Neural progenitor cell (in vitro differentiated cells): ENCODE results near the gene COTL1. TPM values are rescaled to one million over a fixed set of nuclear protein-coding genes. Genes with fewer than 3 reads are reported as not detected.

Experiments
- DNase-seq: peaks from one replicate; pipeline ENCODE4 v3.0.0-alpha.2; 2016; ENCODE audit warnings: low spot score
- H2AFZ ChIP-seq: fragments of 200-600 bp; sonication (generic); replicated peaks from 2 replicates; pipeline ENCODE4 v1.6.1; 2016; ENCODE audit warnings: antibody characterized with exemption
- H3F3A ChIP-seq: fragments of 200-600 bp; sonication (generic); 2 replicates; pipeline ENCODE4 v1.6.1; 2016; ENCODE audit warnings: antibody characterized with exemption, low read depth
- H3K27ac ChIP-seq: fragments of 200-600 bp; sonication (generic); 2 replicates; pipeline ENCODE4 v1.5.1; 2016; ENCODE audit warnings: mild to moderate bottlenecking
- H3K27me3 ChIP-seq: fragments of 200-600 bp; sonication (generic); 2 replicates; pipeline ENCODE4 v1.6.1; 2016; ENCODE audit warnings: mild to moderate bottlenecking, moderate library complexity
- H3K36me3 ChIP-seq: fragments of 200-600 bp; sonication (generic); 2 replicates; pipeline ENCODE4 v1.5.1; 2016
- H3K4me1 ChIP-seq: fragments of 200-600 bp; sonication (generic); 2 replicates; pipeline ENCODE4 v1.6.1; 2016; ENCODE audit warnings: mixed run types
- H3K4me2 ChIP-seq: fragments of 200-600 bp; sonication (generic); 2 replicates; pipeline ENCODE4 v1.6.1; 2016
- H3K4me3 ChIP-seq: fragments of 200-600 bp; sonication (generic); 2 replicates; pipeline ENCODE4 v1.5.1; 2016
- H3K79me2 ChIP-seq: fragments of 200-600 bp; sonication (generic); 2 replicates; pipeline ENCODE4 v1.6.1; 2016; ENCODE audit warnings: low read depth
- H3K9ac ChIP-seq: fragments of 200-600 bp; sonication (generic); 2 replicates; pipeline ENCODE4 v1.6.1; 2016
- H3K9me3 ChIP-seq: fragments of 200-600 bp; sonication (generic); 2 replicates; pipeline ENCODE4 v1.5.1; 2016; ENCODE audit warnings: low read depth
- H4K20me1 ChIP-seq: fragments of 200-600 bp; sonication (generic); 2 replicates; pipeline ENCODE4 v1.6.1; 2016; ENCODE audit warnings: low read depth
- H3K27ac Mint-ChIP-seq: 3 replicates; pipeline ENCODE4 v1.8.0; 2021; ENCODE audit warnings: mixed read lengths
- H3K27me3 Mint-ChIP-seq: 2 replicates; pipeline ENCODE4 v1.8.0; 2022; ENCODE audit warnings: low read depth, mild to moderate bottlenecking, inconsistent platforms, moderate library complexity, mixed read lengths; ENCODE audit not compliant: insufficient read depth
- H3K36me3 Mint-ChIP-seq: 3 replicates; pipeline ENCODE4 v1.8.0; 2021; ENCODE audit warnings: mixed read lengths
- H3K4me1 Mint-ChIP-seq: 3 replicates; pipeline ENCODE4 v1.8.0; 2021; ENCODE audit warnings: mixed read lengths
- H3K4me3 Mint-ChIP-seq: 3 replicates; pipeline ENCODE4 v1.8.0; 2021; ENCODE audit warnings: mild to moderate bottlenecking, moderate library complexity, mixed read lengths
- H3K9me3 Mint-ChIP-seq: 3 replicates; pipeline ENCODE4 v1.8.0; 2020; ENCODE audit warnings: mixed read lengths
- EZH2 ChIP-seq: fragments of 200-600 bp; sonication (generic); IDR thresholded peaks from 2 replicates; pipeline ENCODE4 v1.6.1; 2017; ENCODE audit warnings: antibody characterized with exemption, mild to moderate bottlenecking, moderate library complexity
- EZH2phosphoT487 ChIP-seq: fragments of 200-600 bp; sonication (generic); IDR thresholded peaks from 2 replicates; pipeline ENCODE4 v1.6.1; 2017; ENCODE audit warnings: antibody characterized with exemption
- total RNA-seq: library from RNA; depleted of rRNA; stranded (reverse); fragments of >200 nt; gene quantifications from 2 replicates; pipeline ENCODE4 v1.2.3, GENCODE V29; 2015; ENCODE audit warnings: low replicate concordance
- TF ChIP-seq, protein P1 (sequence below): fragments of 200-600 bp; sonication (generic); IDR thresholded peaks from 2 replicates; pipeline ENCODE4 v1.5.1; 2017; ENCODE audit warnings: antibody characterized with exemption, mild to moderate bottlenecking

Gene COTL1
- total RNA-seq, 1 donor from 2014 or later, result 46.9 TPM

DNA sequence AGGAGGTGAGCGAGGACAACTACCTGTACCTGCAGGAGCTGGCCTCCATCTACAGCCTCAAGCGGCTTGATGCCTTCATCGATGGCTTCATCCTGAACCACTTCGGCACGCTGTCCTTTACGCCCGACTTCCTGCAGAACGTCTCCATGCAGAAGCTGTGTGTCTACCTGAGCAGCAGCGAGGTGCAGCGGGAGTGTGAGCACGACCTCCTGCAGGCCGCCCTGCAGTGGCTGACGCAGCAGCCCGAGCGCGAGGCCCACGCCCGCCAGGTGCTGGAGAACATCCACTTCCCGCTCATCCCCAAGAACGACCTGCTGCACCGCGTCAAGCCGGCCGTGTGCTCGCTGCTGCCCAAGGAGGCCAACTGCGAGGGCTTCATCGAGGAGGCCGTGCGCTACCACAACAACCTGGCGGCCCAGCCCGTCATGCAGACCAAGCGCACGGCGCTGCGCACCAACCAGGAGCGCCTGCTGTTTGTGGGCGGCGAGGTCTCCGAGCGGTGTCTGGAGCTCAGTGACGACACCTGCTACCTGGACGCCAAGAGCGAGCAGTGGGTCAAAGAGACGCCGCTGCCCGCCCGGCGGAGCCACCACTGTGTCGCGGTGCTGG is 39.5 kb upstream of the COTL1 start:
- Histone ChIP-seq H3K4me2 (no peak overlapping the region), H3K36me3 (no peaks in the 10 kb centered on the region), H3K27ac (no peak overlapping the region), H3K27me3 (no peaks in the 10 kb centered on the region), H4K20me1 (no peaks in the 10 kb centered on the region), H3K79me2 (no peaks in the 10 kb centered on the region), H3K4me1 (no peaks in the 10 kb centered on the region), H3F3A (no peaks in the 10 kb centered on the region), H3K9ac (no peak overlapping the region), H3K9me3 (no peaks in the 10 kb centered on the region), H2AFZ (no peak overlapping the region), H3K4me3 (no peak overlapping the region)
- TF ChIP-seq, protein P1, sequence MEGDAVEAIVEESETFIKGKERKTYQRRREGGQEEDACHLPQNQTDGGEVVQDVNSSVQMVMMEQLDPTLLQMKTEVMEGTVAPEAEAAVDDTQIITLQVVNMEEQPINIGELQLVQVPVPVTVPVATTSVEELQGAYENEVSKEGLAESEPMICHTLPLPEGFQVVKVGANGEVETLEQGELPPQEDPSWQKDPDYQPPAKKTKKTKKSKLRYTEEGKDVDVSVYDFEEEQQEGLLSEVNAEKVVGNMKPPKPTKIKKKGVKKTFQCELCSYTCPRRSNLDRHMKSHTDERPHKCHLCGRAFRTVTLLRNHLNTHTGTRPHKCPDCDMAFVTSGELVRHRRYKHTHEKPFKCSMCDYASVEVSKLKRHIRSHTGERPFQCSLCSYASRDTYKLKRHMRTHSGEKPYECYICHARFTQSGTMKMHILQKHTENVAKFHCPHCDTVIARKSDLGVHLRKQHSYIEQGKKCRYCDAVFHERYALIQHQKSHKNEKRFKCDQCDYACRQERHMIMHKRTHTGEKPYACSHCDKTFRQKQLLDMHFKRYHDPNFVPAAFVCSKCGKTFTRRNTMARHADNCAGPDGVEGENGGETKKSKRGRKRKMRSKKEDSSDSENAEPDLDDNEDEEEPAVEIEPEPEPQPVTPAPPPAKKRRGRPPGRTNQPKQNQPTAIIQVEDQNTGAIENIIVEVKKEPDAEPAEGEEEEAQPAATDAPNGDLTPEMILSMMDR, result no peak
- Mint-ChIP-seq H3K9me3 (no peaks in the 10 kb centered on the region), H3K4me1 (peaks cover 3% of the 10 kb centered on the region), H3K36me3 (peaks cover 28% of the 10 kb centered on the region), H3K4me3 (no peak overlapping the region), H3K27me3 (peaks cover 5% of the 10 kb centered on the region), H3K27ac (no peak overlapping the region)
- no peak for DNase-seq

DNA sequence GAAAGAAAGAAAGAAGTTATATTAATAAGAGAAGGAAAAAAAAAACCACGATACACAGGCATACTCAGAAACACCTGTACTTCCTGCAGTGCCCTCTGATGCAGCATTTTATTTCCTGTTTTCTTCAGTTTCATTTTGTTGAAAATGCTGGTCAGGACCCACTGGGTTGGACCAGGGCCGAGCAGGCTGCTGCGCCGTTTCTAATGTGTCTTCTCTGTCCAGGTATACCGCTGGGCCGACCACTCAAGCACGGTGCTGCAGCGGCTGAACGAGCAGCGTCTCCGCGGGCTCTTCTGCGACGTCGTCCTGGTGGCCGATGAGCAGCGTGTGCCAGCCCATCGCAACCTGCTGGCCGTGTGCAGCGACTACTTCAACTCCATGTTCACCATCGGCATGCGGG is 38.8 kb upstream of the COTL1 start:
- H3K4me3 ChIP-seq, result no peak overlapping the region
- Mint-ChIP-seq H3K9me3 (no peaks in the 10 kb centered on the region), H3K36me3 (peaks cover 27% of the 10 kb centered on the region), H3K4me1 (peaks cover 3% of the 10 kb centered on the region), H3K4me3 (no peak overlapping the region), H3K27me3 (peaks cover 5% of the 10 kb centered on the region), H3K27ac (no peak overlapping the region)
- TF ChIP-seq, protein P1, result no peak
- no peak for TF ChIP-seq EZH2
- TF ChIP-seq EZH2phosphoT487, result no peak
- H3K27me3 ChIP-seq, result no peaks in the 10 kb centered on the region
- no peaks in the 10 kb centered on the region for H3K36me3 ChIP-seq
- no peaks in the 10 kb centered on the region for H3F3A ChIP-seq
- no peaks in the 10 kb centered on the region for H4K20me1 ChIP-seq
- no peaks in the 10 kb centered on the region for H3K4me1 ChIP-seq
- H3K9ac ChIP-seq, result no peak overlapping the region
- H3K4me2 ChIP-seq, result no peak overlapping the region
- DNase-seq, result no peak
- no peak overlapping the region for H3K27ac ChIP-seq
- no peaks in the 10 kb centered on the region for H3K9me3 ChIP-seq
- H2AFZ ChIP-seq, result no peak overlapping the region
- no peaks in the 10 kb centered on the region for H3K79me2 ChIP-seq

DNA sequence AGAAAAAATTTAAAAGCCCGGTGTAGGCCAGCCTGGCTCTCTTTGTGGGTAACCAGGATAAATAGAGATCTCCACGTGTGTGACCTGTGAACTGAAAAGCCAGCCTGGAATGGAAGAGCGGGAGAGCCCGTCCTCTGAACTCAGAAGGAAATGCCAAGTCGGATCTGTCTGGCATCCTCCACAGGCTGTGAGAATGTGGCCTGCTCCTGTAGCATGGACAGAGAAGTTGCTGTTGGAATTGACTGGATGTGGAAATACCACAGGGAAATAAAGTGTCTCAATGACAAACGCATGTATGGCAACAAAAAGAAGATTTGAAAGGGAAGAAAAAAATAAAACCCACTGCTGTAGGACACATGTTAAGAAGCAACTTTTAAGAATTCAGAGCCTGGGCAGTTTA is 37.1 kb upstream of the COTL1 start:
- DNase-seq, result no peak
- H3K27ac ChIP-seq, result no peak overlapping the region
- H3K27me3 Mint-ChIP-seq, result peaks cover 5% of the 10 kb centered on the region
- H3K36me3 Mint-ChIP-seq, result peaks cover 21% of the 10 kb centered on the region
- H3K27ac Mint-ChIP-seq, result no peak overlapping the region
- TF ChIP-seq EZH2phosphoT487 (no peak), EZH2 (no peak)
- TF ChIP-seq, protein P1, result no peak
- peaks cover 7% of the 10 kb centered on the region for H3K4me1 Mint-ChIP-seq
- peaks cover 8% of the 10 kb centered on the region for H3K27me3 ChIP-seq
- H3K4me3 Mint-ChIP-seq, result no peak overlapping the region
- no peak overlapping the region for H3K4me3 ChIP-seq
- H3F3A ChIP-seq, result no peaks in the 10 kb centered on the region
- H3K9me3 Mint-ChIP-seq, result no peaks in the 10 kb centered on the region
- no peak overlapping the region for H2AFZ ChIP-seq
- H3K9ac ChIP-seq, result no peak overlapping the region
- no peaks in the 10 kb centered on the region for H3K36me3 ChIP-seq
- no peak overlapping the region for H3K4me2 ChIP-seq
- peaks cover 4% of the 10 kb centered on the region for H4K20me1 ChIP-seq
- no peaks in the 10 kb centered on the region for H3K79me2 ChIP-seq
- H3K4me1 ChIP-seq, result no peaks in the 10 kb centered on the region
- no peaks in the 10 kb centered on the region for H3K9me3 ChIP-seq
